Erythroblast (primary cell): ENCODE data around the gene CALML4.

Experiments
- DNase-seq, 2 experiments: peaks; one replicate each; lab custom pipeline; 2025; lab: John Stamatoyannopoulos, UW
- GATA1 ChIP-seq: IDR thresholded peaks from 2 replicates; pipeline ENCODE4 v1.6.1; 2011; ENCODE audit warnings: low read depth, mild to moderate bottlenecking, control low read depth, low read length, moderate library complexity
- POLR2A ChIP-seq: IDR thresholded peaks from 2 replicates; pipeline ENCODE4 v1.6.1; 2011; ENCODE audit warnings: mild to moderate bottlenecking, low read length

Gene CALML4

GRCh38 chr15:68199340-68199739 is 5.8 kb downstream of the CALML4 start:
- no peak for DNase-seq
- TF ChIP-seq POLR2A (no peak), GATA1 (no peak)

DNA sequence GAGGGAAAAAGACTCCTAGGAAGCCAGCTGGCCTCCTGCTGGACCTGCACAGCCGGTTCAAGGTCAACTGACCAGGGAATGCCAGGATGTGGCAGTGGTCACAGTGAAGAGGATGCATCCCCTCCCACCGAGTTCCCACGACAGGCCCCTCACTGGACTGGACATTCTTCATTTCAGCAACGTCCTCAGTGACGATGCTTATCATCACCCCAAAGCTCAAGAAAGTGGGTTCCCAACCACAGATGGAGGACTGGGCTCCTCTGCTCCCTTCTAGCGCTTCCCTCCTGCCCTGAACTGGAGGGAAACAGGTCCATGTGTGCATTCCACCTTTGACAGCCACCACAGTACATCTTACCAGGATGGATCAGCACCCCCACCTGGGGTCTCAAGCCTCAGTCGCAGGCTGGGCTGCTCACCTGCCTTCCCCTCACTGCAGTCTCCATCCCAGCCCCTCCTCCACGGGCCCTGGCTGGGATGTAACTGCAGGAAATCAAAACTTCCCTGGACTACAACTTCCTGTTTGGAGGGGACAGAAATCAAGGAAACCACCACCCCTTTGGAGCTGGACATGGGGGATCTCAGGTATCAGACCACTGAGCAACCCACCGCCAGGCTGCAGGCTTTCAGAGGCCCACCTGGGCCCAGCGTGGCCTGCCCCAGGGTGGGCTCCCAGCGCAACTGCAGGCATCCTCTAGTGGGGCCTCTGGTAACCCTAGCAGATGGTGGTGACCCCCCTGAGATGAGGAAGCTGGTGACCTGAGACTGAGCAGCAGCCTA is 7.3 kb downstream of the CALML4 start:
- no peak for TF ChIP-seq GATA1
- no peak for TF ChIP-seq POLR2A
- DNase-seq, result no peak

GRCh38 chr15:68197170-68197492 is 8.0 kb downstream of the CALML4 start:
- TF ChIP-seq GATA1 (no peak), POLR2A (no peak)
- DNase-seq, result no peak

- DNase-seq, result no peak
- TF ChIP-seq GATA1, result no peak
- TF ChIP-seq POLR2A, result no peak
Observed at GRCh38 chr15:68196445-68197169, 8.5 kb downstream of the CALML4 start.

DNA sequence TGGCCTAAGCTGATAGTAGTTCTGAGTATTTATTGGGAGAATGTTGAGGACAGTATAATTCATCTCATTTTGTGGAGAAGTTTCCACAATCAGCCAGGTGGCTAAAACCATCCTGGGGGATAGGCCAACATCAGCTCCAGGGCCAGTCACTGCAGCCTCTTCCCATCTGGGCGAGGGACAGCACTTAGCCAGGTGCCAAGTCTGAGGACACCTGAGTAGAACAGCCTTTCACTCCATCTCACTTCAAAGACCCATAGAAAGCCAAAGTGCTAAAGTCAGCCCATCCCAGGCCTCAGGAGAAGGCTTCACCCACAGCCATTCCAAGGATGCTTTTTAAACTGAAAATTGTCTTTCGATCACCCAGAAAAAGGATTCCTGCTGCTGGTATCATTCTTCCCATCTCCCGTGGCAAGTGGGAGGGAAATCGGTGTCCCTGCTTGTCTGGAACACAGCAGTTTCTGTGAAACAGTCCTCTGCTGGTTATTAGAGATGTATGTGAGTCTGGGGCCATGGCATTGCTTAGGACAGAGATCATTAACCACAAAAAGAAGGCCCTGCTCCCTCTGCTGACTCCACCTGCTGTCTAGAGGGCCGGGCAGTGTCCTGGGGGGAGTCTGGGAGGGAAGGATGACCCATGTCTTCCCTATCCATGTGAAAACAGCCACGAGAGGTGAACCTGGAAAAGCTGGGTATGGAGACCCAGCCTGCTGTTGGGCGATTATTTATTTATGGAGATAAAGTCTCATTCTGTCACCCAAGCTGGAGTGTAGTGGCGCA is 9.6 kb downstream of the CALML4 start:
- no peak for DNase-seq
- TF ChIP-seq POLR2A, result no peak
- no peak for TF ChIP-seq GATA1

DNA sequence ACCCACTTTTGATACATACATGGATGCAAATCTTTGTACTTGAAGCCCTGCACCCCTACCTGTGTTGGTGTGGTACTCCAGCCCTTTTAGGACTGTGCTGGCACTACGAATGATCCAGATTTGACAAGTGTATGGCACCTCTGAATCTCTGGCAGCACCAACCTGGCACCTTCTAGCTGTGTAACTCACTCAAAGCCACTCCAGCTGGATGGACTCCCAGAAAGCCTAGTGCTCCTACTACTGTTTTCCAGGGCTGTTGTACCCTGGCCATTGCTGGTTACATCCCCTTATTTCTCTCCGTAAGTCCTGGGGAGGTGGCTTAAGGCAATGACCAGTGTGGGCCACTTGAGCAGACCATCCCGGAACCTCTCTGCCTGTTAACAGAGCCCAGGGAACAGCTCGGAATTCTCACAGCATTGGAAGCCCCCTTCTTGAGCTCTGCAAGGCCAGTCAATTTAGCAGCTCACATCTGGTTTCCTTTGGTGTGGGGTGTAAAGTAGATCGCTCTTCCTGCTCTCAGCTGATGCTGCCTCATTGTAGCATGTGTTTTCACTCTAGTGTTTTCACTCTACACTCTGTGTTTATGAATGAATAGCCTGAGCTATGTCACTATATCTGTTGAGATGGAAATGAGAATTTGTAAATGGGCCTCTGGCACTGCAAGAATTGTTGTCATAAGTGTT is 12.2 kb downstream of the CALML4 start:
- no peak for DNase-seq
- TF ChIP-seq GATA1 (no peak), POLR2A (no peak)

DNA sequence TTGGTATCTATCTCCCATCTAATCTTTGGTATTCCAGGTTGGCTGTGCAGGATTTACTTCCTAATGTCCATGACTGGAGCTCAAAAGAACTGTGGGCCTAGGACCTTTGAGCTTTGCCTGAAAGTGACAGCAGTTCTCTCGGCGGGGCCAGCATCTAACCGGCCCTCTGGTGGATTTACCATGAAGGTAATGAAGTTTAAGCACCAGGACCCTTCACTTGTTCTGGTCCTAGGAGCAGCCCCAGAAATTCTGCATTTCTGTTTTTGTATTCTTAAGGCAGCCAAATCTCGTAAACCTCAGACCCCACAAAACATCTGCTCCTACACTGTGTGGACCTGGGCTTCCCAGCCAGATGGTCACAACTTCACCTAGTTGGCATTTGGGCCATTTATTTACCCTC is 13.0 kb downstream of the CALML4 start:
- no peak for TF ChIP-seq GATA1
- no peak for TF ChIP-seq POLR2A
- no peak for DNase-seq

DNA sequence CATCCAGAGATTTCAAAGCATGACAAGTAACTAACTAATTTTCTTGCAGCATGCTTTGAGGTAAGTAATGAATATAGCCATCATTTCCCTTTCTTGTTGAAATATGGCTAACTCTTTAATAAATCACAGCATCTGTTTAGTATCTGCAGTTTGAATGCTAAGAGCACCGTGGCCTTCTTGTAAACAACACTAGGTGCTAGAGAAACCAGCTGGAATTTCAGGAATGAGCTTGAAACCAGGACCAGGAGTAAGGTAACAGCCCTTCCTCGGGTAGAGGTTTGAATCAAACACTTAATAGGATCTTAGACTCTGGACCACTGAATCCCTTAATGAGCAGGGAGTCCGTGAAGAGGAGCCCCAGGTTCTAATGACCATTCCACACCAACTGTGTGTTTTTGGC is 13.6 kb downstream of the CALML4 start:
- TF ChIP-seq POLR2A (no peak), GATA1 (no peak)

DNA sequence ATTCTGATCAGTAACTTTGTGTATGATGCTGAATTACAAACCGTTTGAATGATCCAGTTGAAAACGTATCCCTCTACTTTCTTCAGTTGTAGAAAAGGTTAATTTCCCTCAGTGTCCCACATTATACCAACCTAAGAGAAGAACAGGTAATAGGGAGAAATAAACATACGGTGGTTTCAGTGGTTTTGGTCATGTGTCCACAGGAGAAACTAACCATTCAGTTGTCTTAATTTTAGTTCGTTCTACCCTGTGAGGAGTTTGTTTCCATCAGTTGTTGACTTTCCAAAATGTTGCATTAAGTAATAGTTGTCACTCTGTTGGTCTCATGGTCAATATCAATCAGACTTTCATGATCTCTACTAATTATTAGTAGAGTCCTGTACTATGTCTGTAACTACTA is 15.1 kb downstream of the CALML4 start:
- no peak for TF ChIP-seq POLR2A
- no peak for TF ChIP-seq GATA1

More for the DNA sequence above, 13.6 kb downstream of the CALML4 start:
- no peak for DNase-seq

GRCh38 chr15:68188647-68189046 is 16.5 kb downstream of the CALML4 start:
- no peak for DNase-seq
- TF ChIP-seq GATA1, result no peak
- TF ChIP-seq POLR2A, result no peak

More for the DNA sequence above, 15.1 kb downstream of the CALML4 start:
- no peak for DNase-seq

GRCh38 chr15:68187559-68187958 is 17.6 kb downstream of the CALML4 start:
- no peak for TF ChIP-seq GATA1
- TF ChIP-seq POLR2A, result no peak

GRCh38 chr15:68186671-68187397 is 18.3 kb downstream of the CALML4 start:
- TF ChIP-seq GATA1 (no peak), POLR2A (no peak)
- DNase-seq, result no peak

More at GRCh38 chr15:68187559-68187958, 17.6 kb downstream of the CALML4 start:
- no peak for DNase-seq
